ENCODE data around the gene COX7A2L. TPM values are rescaled to one million over a fixed set of nuclear protein-coding genes. Genes with fewer than 3 reads are reported as not detected.

Gene COX7A2L
- total RNA-seq, 1 donor from 2014 or later, result 126 TPM

DNA sequence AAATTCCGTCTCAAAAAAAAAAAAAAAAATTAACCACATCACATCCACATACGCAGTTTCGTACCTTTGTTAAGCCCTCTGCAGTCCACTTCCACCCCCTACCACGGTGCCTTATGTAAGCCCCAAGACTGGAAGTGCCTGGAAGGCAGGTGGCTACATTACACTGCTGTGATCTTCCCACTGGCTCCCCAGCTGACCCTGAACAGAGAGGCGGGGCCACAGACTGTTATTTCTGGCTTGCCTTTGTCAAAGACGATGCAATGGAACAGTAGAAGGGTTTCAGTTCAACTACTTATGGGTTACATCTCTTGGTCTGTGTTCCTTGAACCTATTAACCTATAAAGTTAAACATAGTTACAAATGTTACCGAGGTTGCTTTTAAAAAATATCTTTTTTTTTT is 15.7 kb upstream of the COX7A2L start:
- no peaks in the 10 kb centered on the region for H3K79me2 ChIP-seq (ENCODE audit: insufficient read depth, low read length)
- H3K4me3 ChIP-seq (ENCODE audit: insufficient read depth, low read depth, low read length), result no peak overlapping the region
- no peak overlapping the region for H3K9ac ChIP-seq (ENCODE audit: low read length)
- no peak overlapping the region for H2AFZ ChIP-seq (ENCODE audit: low read depth, low read length)
- H3K27ac Mint-ChIP-seq (ENCODE audit: unreplicated experiment), result no peak overlapping the region
- H3K36me3 ChIP-seq (ENCODE audit: insufficient read depth, low read length), result no peaks in the 10 kb centered on the region
- no peak overlapping the region for H3K27ac ChIP-seq (ENCODE audit: low read depth, low read length)
- no peaks in the 10 kb centered on the region for H3K36me3 Mint-ChIP-seq (ENCODE audit: low read depth, unreplicated experiment)
- H3K4me1 Mint-ChIP-seq (ENCODE audit: low read depth, unreplicated experiment), result peaks cover 4% of the 10 kb centered on the region
- no peaks in the 10 kb centered on the region for H4K20me1 ChIP-seq (ENCODE audit: insufficient read depth, low read length)
- no peak overlapping the region for H3K4me3 Mint-ChIP-seq (ENCODE audit: unreplicated experiment)
- no peaks in the 10 kb centered on the region for H3K27me3 ChIP-seq (ENCODE audit: insufficient read depth, low read length)
- H3K4me2 ChIP-seq (ENCODE audit: low read length), result no peak overlapping the region
- no peak for DNase-seq (ENCODE audit: low read depth)
- peaks cover 2% of the 10 kb centered on the region for H3K27me3 Mint-ChIP-seq (ENCODE audit: low read depth, unreplicated experiment)
- TF ChIP-seq, protein P1, sequence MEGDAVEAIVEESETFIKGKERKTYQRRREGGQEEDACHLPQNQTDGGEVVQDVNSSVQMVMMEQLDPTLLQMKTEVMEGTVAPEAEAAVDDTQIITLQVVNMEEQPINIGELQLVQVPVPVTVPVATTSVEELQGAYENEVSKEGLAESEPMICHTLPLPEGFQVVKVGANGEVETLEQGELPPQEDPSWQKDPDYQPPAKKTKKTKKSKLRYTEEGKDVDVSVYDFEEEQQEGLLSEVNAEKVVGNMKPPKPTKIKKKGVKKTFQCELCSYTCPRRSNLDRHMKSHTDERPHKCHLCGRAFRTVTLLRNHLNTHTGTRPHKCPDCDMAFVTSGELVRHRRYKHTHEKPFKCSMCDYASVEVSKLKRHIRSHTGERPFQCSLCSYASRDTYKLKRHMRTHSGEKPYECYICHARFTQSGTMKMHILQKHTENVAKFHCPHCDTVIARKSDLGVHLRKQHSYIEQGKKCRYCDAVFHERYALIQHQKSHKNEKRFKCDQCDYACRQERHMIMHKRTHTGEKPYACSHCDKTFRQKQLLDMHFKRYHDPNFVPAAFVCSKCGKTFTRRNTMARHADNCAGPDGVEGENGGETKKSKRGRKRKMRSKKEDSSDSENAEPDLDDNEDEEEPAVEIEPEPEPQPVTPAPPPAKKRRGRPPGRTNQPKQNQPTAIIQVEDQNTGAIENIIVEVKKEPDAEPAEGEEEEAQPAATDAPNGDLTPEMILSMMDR (IDR thresholded peaks at IDR 0.05; ENCODE audit: insufficient read depth, low read depth, low read length), result no peak
- no peak for FAIRE-seq
- no peaks in the 10 kb centered on the region for H3K9me3 Mint-ChIP-seq (ENCODE audit: unreplicated experiment)
- H3K4me1 ChIP-seq (ENCODE audit: insufficient read depth, low read length), result no peaks in the 10 kb centered on the region
- no peaks in the 10 kb centered on the region for H3K9me3 ChIP-seq (ENCODE audit: insufficient read depth, low read depth, low read length)

DNA sequence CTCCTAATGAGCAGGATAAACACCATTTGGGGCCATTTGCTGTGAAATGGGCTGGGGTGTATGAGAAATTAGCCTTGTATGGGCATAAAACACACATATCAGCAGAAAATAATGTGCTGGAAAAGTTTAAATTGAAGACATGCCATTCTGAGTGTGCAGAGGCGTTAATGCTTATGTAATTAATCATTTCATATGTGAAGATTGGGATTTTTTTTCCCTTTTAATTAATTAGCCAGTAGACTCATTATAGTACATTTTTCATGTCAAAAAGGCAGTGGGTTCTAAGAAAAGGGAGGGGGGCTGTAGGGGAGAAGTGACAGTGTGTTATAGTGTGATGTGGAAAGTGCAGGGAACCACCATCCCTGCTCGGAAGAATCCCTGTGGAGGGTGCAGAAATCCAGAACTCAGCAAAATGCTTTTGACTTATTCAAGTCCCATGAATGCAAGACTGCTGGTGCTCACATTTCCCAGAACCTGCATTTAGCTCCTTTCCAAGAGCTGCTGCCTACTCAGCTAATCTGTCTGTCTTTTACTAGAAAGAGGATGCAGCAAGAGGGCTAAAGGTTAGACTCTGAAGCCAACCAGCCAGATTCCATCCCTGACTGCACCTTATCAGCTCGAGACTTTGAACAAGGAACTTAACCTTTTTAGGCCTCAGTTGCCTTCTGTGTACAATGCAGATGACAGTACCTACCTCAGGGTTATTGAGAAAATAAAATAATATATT is 11.6 kb upstream of the COX7A2L start:
- no peak overlapping the region for H3K4me3 ChIP-seq (ENCODE audit: insufficient read depth, low read depth, low read length)
- no peak for TF ChIP-seq EZH2 (IDR thresholded peaks at IDR 0.05; ENCODE audit: insufficient read depth, low read length)
- TF ChIP-seq, protein P1 (IDR thresholded peaks at IDR 0.05; ENCODE audit: insufficient read depth, low read depth, low read length), result no peak
- H3K9me3 ChIP-seq (ENCODE audit: insufficient read depth, low read depth, low read length), result no peaks in the 10 kb centered on the region
- no peaks in the 10 kb centered on the region for H3K9me3 Mint-ChIP-seq (ENCODE audit: unreplicated experiment)
- no peak overlapping the region for H3K9ac ChIP-seq (ENCODE audit: low read length)
- H3K79me2 ChIP-seq (ENCODE audit: insufficient read depth, low read length), result no peaks in the 10 kb centered on the region
- H3K27me3 Mint-ChIP-seq (ENCODE audit: low read depth, unreplicated experiment), result peaks cover 2% of the 10 kb centered on the region
- DNase-seq (ENCODE audit: low read depth) (no peak), FAIRE-seq (no peak)
- no peaks in the 10 kb centered on the region for H3K36me3 ChIP-seq (ENCODE audit: insufficient read depth, low read length)
- H3K27ac Mint-ChIP-seq (ENCODE audit: unreplicated experiment), result no peak overlapping the region
- H3K4me2 ChIP-seq (ENCODE audit: low read length), result no peak overlapping the region
- H3K4me1 Mint-ChIP-seq (ENCODE audit: low read depth, unreplicated experiment), result peaks cover 5% of the 10 kb centered on the region
- H3K4me3 Mint-ChIP-seq (ENCODE audit: unreplicated experiment), result no peak overlapping the region
- no peak overlapping the region for H3K27ac ChIP-seq (ENCODE audit: low read depth, low read length)
- no peaks in the 10 kb centered on the region for H4K20me1 ChIP-seq (ENCODE audit: insufficient read depth, low read length)
- peaks cover 3% of the 10 kb centered on the region for H3K27me3 ChIP-seq (ENCODE audit: insufficient read depth, low read length)
- H3K36me3 Mint-ChIP-seq (ENCODE audit: low read depth, unreplicated experiment), result no peaks in the 10 kb centered on the region
- no peaks in the 10 kb centered on the region for H3K4me1 ChIP-seq (ENCODE audit: insufficient read depth, low read length)
- no peak overlapping the region for H2AFZ ChIP-seq (ENCODE audit: low read depth, low read length)
